Right ventricle myocardium inferior (tissue), 1 donor: ENCODE measurements around the gene DDR2. TPM values are rescaled to one million over a fixed set of nuclear protein-coding genes. Genes with fewer than 3 reads are reported as not detected.

Experiments used
- ATAC-seq: fragments of 200-7000 bp; cut with Tn5 transposase; one replicate; pipeline ENCODE4 v1.9.1; 2020; ENCODE audit warnings: mild to moderate bottlenecking, moderate library complexity
- DNase-seq: peaks from one replicate; pipeline ENCODE4 v3.0.0; 2021; ENCODE audit errors: missing footprints
- intact Hi-C: fragments of 100-400 bp; cut with DNase I; formaldehyde crosslinking; loops from one replicate; pipeline ENCODE4 v1.11.0; 2022
- total RNA-seq: library from RNA; stranded (reverse); fragmentation: NEBNext Ultra II Directional; extraction: Animal tissue kit (Norgen Biotek cat#: 25700); gene quantifications from one replicate; pipeline ENCODE4 v1.2.1, GENCODE V29; 2021
- donor health status: DM: no; HTN: yes; CAD: no; lungs with severe emphysema.

Gene DDR2
- total RNA-seq, 1 donor from 2014 or later = 34.4 TPM

DNA sequence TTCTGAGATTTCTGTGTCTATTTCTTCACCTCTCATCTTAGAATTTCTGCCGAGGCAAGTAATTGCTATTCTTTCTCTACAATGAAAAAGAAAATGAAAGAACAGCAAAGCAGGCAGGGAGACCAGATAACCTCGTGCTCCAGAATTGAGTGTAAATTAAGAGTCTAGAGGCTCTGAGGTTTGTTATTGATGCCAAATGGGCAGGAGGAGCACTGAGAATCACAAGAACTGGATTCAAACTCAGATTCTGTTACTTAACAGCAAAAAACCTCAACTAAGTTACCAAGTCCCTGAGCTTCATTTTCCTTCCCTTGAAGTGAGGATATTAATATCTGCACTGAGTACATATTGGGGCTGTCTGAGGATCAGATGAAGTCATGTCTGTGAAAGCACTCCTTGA, 5.5 kb upstream of the DDR2 start:
- ATAC-seq (peak; percentile 20), DNase-seq (no peak)
- intact Hi-C loops = no loop called here

GRCh38 chr1:162627662-162628296, 4.5 kb upstream of the DDR2 start:
- no peak for DNase-seq
- ATAC-seq = no peak
- intact Hi-C loops = no loop called here

GRCh38 chr1:162629077-162629627, 3.1 kb upstream of the DDR2 start:
- ATAC-seq (no peak), DNase-seq (no peak)
- intact Hi-C loops = no loop called here

DNA sequence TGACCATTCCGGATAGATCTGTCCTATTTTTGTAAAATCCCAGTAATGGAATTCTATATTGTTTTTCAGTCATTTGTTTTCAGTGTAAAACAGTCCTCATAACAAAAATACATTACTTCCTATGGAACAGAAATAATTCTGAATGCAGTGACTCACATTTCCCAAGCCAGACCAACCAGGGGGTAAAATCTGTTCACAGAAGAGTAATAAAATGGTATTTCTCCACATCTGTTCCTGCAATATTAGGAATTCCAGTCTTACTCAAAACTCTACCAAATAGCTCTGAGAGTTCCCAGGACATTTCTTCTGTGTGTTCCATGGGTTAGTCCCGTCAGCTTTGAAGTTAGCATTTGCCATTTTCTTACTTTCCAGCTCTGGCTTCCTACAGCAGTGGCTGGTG, 2.6 kb upstream of the DDR2 start:
- DNase-seq (no peak), ATAC-seq (no peak)
- intact Hi-C loops = loop anchor here (5.0 kb wide), 2 partner anchors 58 to 103 kb away; no protein-coding TSS in a partner anchor

DNA sequence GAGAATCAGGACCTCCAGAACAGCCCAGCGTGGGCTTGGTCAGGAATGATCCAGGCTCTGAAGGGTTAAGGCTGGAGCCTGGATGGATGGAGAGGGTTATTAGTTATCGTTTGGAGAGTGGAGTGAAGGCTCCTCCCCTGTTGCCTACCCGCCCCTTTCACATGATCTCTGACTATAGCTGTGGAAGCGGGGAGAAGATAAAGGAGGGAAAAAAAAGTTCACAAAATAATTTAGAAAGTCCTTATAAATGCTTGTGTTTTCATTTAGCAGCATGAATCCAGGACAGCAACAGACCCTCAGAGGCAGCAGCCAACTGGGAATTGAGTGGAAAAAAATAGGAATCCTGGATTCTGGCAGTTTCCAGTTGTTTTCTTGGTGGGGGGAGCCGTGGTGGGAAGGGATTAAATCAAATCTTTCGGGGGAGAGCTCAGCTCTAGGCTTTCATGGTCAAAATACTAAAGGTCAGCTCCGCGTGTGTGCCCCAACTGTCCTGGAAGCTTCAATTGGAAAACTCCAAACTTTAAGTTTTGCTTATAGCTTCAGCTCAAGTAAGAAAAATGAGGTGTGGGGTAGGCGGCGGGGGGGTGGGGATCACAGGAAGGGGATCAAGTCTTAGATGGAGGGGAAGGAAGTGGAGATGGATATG, 595 bp upstream of the DDR2 start:
- intact Hi-C loops = loop anchor here (5.0 kb wide), 2 partner anchors 56 to 101 kb away; no protein-coding TSS in a partner anchor
- DNase-seq = no peak
- peak; percentile 81 for ATAC-seq

DNA sequence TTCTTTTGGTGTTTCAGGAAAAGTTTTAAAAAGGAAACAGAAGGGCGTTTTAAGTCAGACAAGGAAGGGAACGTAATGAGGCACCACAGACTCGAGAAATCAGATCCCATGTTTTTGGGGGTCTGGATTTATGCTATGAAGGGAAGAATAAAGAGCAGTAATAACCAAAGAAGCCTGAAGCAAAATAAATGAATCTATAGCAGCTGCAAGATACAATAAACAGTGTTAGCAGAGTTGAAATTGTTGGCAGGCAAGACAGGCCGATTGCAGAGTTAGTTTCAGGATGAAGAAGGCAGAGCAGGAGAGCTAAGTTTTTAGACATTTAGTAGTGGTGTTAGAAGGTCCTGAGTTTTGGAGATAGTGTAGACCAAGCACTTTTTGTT, 425 bp downstream of the DDR2 start:
- intact Hi-C loops = loop anchor here (5.0 kb wide), 2 partner anchors 55 to 100 kb away; no protein-coding TSS in a partner anchor
- DNase-seq (no peak), ATAC-seq (peak; percentile 3)

GRCh38 chr1:162633081-162633762, 958 bp downstream of the DDR2 start:
- intact Hi-C loops = loop anchor here (5.0 kb wide), 2 partner anchors 54 to 99 kb away; no protein-coding TSS in a partner anchor
- DNase-seq (no peak), ATAC-seq (peak; percentile 63)

- intact Hi-C loops = no loop called here
- no peak for DNase-seq
Observed at GRCh38 chr1:162635418-162635817, 3.2 kb downstream of the DDR2 start.

DNA sequence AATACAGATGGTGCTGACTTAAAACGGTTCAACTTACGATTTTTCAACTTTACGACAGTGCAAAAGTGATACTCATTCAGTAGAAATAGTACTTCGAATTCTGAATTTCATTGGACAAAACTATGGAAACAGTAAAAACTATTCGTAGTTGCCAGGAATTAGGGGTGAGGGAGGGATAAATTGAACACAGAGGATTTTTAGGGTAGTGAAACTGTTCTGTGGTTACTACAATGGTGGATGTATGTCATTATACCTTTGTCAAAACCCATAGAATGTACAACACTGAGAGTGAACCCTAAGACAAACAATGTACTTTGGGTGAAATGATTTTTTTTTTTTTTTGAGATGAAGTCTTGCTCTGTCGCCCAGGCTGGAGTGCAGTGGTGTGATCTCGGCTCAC, 7.5 kb downstream of the DDR2 start:
- ATAC-seq (no peak), DNase-seq (no peak)
- intact Hi-C loops = no loop called here

More at GRCh38 chr1:162635418-162635817, 3.2 kb downstream of the DDR2 start:
- ATAC-seq = no peak

GRCh38 chr1:162641114-162641513, 8.8 kb downstream of the DDR2 start:
- ATAC-seq = no peak
- no peak for DNase-seq
- intact Hi-C loops = no loop called here

DNA sequence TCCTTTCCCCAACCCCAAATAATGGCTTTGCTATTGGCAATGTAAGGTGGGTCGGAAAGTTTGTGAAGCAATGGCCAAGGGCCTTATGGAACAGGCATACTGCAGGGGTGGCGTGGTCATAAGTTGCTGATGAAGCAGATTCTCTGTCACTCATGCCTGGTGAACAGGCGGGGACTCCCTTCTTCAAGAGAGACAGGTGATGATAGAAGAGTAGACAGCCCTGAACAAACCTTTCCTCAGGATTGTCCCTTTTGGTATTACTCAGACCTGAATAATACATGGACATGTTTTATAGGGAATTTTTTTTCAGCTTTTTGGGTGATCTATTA, 12.7 kb downstream of the DDR2 start:
- no peak for DNase-seq
- intact Hi-C loops = no loop called here
- no peak for ATAC-seq

DNA sequence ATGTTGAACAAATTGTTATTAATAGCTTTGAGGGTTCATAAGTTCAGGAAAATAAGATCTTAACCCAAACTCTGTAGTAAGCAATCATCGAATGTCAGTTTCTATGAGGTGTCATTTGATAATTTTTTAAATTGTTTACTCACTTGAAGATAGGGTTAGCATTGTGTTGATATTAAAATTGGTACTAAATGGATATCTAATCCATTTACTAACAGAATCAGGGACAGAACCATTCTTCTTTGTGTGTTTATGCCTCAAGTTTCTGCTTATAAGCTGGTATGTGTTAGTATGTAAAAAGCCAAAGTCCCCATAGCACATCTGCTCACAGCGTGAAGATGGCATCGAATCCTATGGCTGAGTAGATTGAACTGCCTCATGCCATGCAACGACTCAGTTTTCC, 13.4 kb downstream of the DDR2 start:
- ATAC-seq (no peak), DNase-seq (no peak)
- intact Hi-C loops = no loop called here

DNA sequence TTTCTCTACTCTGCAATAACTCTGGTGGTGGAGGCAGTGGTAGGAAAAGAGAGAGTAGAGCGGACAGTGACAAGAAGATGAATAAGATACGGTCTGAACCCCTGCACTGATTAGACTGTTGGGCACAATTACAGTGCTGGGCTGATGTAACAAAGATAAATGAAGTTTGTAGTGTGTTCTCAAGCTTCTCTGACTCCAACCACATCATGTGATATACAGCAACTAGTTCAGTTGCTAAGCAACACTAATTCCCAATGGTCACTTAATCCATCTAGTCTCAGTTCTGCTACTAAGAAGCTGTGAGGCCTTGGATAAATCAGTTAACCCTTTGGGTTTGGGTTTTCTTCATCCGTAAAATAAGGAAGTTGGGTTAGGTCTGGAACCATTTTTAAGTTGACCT, 17.3 kb downstream of the DDR2 start:
- DNase-seq = no peak
- ATAC-seq = no peak
- intact Hi-C loops = no loop called here

DNA sequence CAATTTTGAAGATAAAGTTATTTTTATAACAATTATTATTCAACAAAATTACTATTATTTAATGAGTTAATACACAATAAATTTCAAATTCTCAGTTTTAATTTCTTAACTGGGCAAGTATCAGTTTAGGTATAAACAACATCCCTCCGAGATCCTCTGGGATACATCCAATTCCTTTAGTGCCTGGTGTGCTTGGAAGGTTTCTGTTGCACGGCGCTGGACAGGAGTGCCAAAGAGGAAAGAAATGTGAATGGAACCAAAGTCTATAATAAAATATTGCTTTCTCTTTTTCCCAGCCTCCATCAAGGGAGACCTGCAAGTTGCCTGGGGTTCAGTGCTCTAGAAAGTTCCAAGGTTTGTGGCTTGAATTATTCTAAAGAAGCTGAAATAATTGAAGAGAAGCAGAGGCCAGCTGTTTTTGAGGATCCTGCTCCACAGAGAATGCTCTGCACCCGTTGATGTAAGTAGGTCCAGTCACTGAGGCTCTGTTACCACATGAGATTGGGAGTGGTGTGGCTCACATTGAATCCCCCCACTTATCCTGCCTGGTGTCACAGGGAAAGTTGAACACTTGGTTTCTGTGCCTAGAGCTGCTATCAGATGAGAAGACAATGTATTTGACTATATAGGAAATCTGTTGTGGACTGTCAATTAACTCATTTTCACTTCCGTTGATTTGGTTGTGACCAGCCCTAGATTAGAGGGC, 22.8 kb downstream of the DDR2 start:
- DNase-seq (no peak), ATAC-seq (no peak)
- intact Hi-C loops = no loop called here

- no peak for DNase-seq
Observed at GRCh38 chr1:162656266-162656665, 24.0 kb downstream of the DDR2 start.

DNA sequence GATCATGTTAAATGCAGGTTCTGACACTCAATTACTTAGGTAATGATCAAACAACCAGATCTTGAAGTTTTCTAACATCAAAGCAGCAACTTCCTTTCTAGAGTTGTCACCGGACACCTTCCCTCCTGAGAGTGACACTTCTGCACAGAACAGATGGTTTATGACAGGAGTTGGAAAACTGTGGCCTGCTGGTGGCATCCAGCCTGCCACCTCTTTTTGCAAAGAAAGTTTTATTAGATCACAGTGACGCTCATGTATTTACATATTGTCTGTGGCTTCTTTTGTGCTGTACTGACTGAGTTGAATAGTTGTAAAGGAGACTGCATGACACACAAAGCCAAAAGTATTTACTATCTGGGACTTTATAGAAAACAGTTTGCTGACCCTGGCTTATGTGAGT, 28.3 kb downstream of the DDR2 start:
- no peak for ATAC-seq
- no peak for DNase-seq
- intact Hi-C loops = no loop called here

More at GRCh38 chr1:162656266-162656665, 24.0 kb downstream of the DDR2 start:
- intact Hi-C loops = no loop called here
- ATAC-seq = no peak

DNA sequence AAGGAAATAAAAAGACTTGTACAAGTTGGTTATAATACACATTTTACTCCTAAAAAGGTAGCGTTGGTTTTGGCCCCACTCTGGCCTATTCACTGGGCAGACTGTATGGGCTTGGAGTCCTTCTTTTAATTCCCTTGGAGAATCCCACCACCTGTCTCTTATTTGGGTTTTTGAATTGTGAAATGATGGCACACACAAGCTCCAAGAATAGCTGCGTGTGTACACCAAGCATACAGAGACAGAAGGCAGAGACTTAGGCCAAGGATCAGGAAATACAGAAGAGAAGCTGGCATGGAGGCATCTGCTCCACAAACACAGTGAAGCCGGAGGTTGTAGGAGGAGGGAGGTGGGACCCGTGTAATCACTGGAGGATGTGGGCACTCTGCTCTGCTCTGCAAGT, 29.1 kb downstream of the DDR2 start:
- ATAC-seq (no peak), DNase-seq (no peak)
- intact Hi-C loops = no loop called here

DNA sequence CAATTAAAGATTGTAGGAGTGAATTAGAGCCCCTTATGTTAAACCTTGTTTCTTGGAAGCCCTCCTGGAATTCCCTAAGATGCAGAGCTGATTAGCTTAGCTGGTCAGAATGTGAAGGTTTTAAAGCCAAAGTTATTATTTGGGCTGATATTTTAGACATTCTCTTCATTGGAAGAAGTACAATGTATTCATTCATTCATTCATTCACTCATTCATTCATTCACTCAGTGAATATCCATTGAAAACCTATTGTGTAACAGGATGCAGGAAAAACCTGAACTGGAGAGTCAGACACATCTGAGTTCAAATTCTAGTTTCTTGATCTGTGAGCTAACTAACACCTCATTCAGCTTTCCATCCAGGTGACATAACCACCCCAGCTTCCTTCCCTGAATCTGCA, 29.7 kb downstream of the DDR2 start:
- intact Hi-C loops = no loop called here
- ATAC-seq (no peak), DNase-seq (no peak)

DNA sequence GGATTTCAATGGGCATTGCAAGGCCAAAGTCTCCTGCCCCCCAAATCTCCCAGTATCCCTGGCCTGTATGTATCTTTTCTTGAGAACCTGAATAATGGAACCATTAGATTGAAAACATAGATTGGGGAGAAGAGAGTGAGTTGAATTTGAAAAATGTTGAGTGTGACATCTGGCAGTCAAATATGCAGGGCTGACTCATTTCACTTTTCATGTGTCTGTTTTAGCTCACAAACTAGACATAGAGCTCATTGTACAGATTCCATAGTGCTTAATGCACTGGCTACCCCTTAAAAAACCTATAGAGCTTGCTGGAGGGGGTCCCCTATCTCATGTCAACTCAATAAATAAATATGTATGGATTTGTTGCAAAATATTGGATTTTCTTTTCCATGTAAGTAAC, 30.8 kb downstream of the DDR2 start:
- intact Hi-C loops = no loop called here
- ATAC-seq (no peak), DNase-seq (no peak)
